ENCODE measurements around the gene TFCP2L1. TPM values are rescaled to one million over a fixed set of nuclear protein-coding genes. Genes with fewer than 3 reads are reported as not detected.

Gene TFCP2L1
- total and polyA plus RNA-seq, 2 of the 4 experiments (the other 2 are of a cell fraction) = not detected

GRCh38 chr2:121220995-121221394, 64.0 kb downstream of the TFCP2L1 start:
- Histone ChIP-seq H3K27me3 (ENCODE audit: control insufficient read depth, insufficient read depth, low read length) (peaks cover 22% of the 10 kb centered on the region), H3K14ac (replicated peaks; ENCODE audit: low read depth, low read length) (no peak overlapping the region), H2AFZ (replicated peaks; ENCODE audit: low read length, poor library complexity) (no peak overlapping the region), H2BK5ac (ENCODE audit: low read depth, low read length, poor library complexity, severe bottlenecking) (no peak overlapping the region), H3K56ac (ENCODE audit: extremely low read depth, insufficient read depth, low read length) (no peak overlapping the region), H2AK5ac (ENCODE audit: low read depth, low read length) (no peak overlapping the region), H3K79me1 (ENCODE audit: low read depth in 1 of 2, low read length in 2 of 2) (no peaks in the 10 kb centered on the region), H4K91ac (ENCODE audit: insufficient read depth, low read depth, low read length) (no peak overlapping the region), H3K9me3 (ENCODE audit: control insufficient read depth, insufficient read depth, low read length) (no peaks in the 10 kb centered on the region), H3K18ac (ENCODE audit: low read depth, low read length) (no peak overlapping the region), H3K36me3 (ENCODE audit: control insufficient read depth, insufficient read depth, low read length) (no peaks in the 10 kb centered on the region), H3K4me2 (ENCODE audit: low read depth, low read length) (no peak overlapping the region), H2AK9ac (replicated peaks; ENCODE audit: low read depth, low read length, poor library complexity) (no peak overlapping the region), H2BK15ac (ENCODE audit: low read depth, low read length) (no peak overlapping the region), H3K4me1 (ENCODE audit: control insufficient read depth, insufficient read depth, low read length) (no peaks in the 10 kb centered on the region), H3K9me1 (ENCODE audit: insufficient read depth, low read length) (no peaks in the 10 kb centered on the region), H2BK20ac (ENCODE audit: low read depth, low read length) (no peak overlapping the region), H3K4me3 (ENCODE audit: insufficient read depth, low read depth, low read length) (no peak overlapping the region), H3K9ac (ENCODE audit: low read depth, low read length) (no peak overlapping the region), H3K23ac (ENCODE audit: low read depth, low read length) (no peak overlapping the region), H4K5ac (ENCODE audit: low read depth, low read length) (no peak overlapping the region), H4K20me1 (ENCODE audit: insufficient read depth, low read length) (no peaks in the 10 kb centered on the region), H2BK120ac (ENCODE audit: low read depth, low read length) (no peak overlapping the region), H3K27ac (ENCODE audit: insufficient read depth, low read length) (no peak overlapping the region), H3K4ac (ENCODE audit: low read depth, low read length) (no peak overlapping the region), H4K8ac (ENCODE audit: low read depth in 2 of 2, low read length in 2 of 2) (no peak overlapping the region)
- ATAC-seq (ENCODE audit: low read depth) (no peak), DNase-seq (no peak)
- intact Hi-C loops (cut with micrococcal nuclease) (no loop called here), in situ Hi-C loops (cut with MboI; ENCODE audit: low sequenced_read_pairs) (no loop called here), dilution Hi-C loops (cut with HindIII; ENCODE audit: low sequenced_read_pairs, unreplicated experiment) (no loop called here)
- CTCF ChIA-PET = no interaction called here
- POLR2A ChIA-PET (ENCODE audit: unreplicated experiment) = no interaction called here
- no TSS peak for BruUV-seq (replicated peaks)
- TF ChIP-seq POLR2A (IDR thresholded peaks at IDR 0.05; ENCODE audit: low read depth, low read length) (no peak), FOS (IDR thresholded peaks at IDR 0.05; ENCODE audit: low read depth, low read length) (no peak), MXI1 (IDR thresholded peaks at IDR 0.05; ENCODE audit: borderline replicate concordance, low read depth, low read length) (no peak), USF2 (IDR thresholded peaks at IDR 0.05; ENCODE audit: low read depth, low read length) (no peak), CHD1 (IDR thresholded peaks at IDR 0.05; ENCODE audit: low read depth, low read length) (no peak), NFE2L2 (IDR thresholded peaks at IDR 0.05; ENCODE audit: low read depth, low read length) (no peak)
- WGBS, 2 experiments (ENCODE audit: extremely low coverage in 2 of 2, insufficient read length in 1 of 2) = 60% methylated on average over 1 of the region's 1 CpG; no CpG with 5 or more reads in 1 of the 2 experiments
